ENCODE data around the gene PADI3.
"Not testable (repeated sequence)": the region's sequence is repeated elsewhere in the genome, so short reads cannot be mapped to it uniquely, and the experiment has no call there.

Gene PADI3

GRCh38 chr1:17215545-17215890, 33.4 kb upstream of the PADI3 start:
- no peak for DNase-seq

- DNase-seq = no peak
Measured at GRCh38 chr1:17216078-17216477, 32.8 kb upstream of the PADI3 start.

GRCh38 chr1:17217607-17218006, 31.3 kb upstream of the PADI3 start:
- DNase-seq = no peak

GRCh38 chr1:17218939-17219338, 30.0 kb upstream of the PADI3 start:
- DNase-seq = no peak

GRCh38 chr1:17220287-17220686, 28.6 kb upstream of the PADI3 start:
- no peak for DNase-seq

- DNase-seq = no peak
Measured at GRCh38 chr1:17222557-17222956, 26.3 kb upstream of the PADI3 start.

GRCh38 chr1:17224434-17224833, 24.5 kb upstream of the PADI3 start:
- DNase-seq = no peak

GRCh38 chr1:17225140-17225539, 23.8 kb upstream of the PADI3 start:
- no peak for DNase-seq

GRCh38 chr1:17227358-17227915, 21.5 kb upstream of the PADI3 start:
- no peak for DNase-seq

GRCh38 chr1:17228619-17229018, 20.3 kb upstream of the PADI3 start:
- DNase-seq = no peak

GRCh38 chr1:17229379-17229778, 19.5 kb upstream of the PADI3 start:
- no peak for DNase-seq

- no peak for DNase-seq
Measured at GRCh38 chr1:17230106-17230505, 18.8 kb upstream of the PADI3 start.

- DNase-seq = no peak
Measured at GRCh38 chr1:17230671-17231310, 18.1 kb upstream of the PADI3 start.

GRCh38 chr1:17232759-17233661, 15.9 kb upstream of the PADI3 start:
- no peak for DNase-seq

GRCh38 chr1:17233675-17234320, 15.1 kb upstream of the PADI3 start:
- peak; percentile 60 for DNase-seq

GRCh38 chr1:17234405-17234804, 14.5 kb upstream of the PADI3 start:
- no peak for DNase-seq

GRCh38 chr1:17235135-17235885, 13.6 kb upstream of the PADI3 start:
- DNase-seq = no peak

- DNase-seq = peak; percentile 74
Measured at GRCh38 chr1:17236779-17237560, 11.9 kb upstream of the PADI3 start.

GRCh38 chr1:17237561-17237903, 11.4 kb upstream of the PADI3 start:
- DNase-seq = no peak

GRCh38 chr1:17239420-17239819, 9.5 kb upstream of the PADI3 start:
- peak; percentile 14 for DNase-seq

- DNase-seq = not testable (repeated sequence)
Measured at GRCh38 chr1:17241011-17241779, 7.7 kb upstream of the PADI3 start.

GRCh38 chr1:17241780-17242074, 7.2 kb upstream of the PADI3 start:
- DNase-seq = not testable (repeated sequence)

All from NK-92 treated with Interleukin-12 subunit alpha and Interleukin-12 subunit beta, amount 100 ng/mL, for 24 hours (cell line).